WERI-Rb-1 (cell line): ENCODE measurements around the gene SPACA1.

Experiments
- DNase-seq: peaks from one replicate; pipeline ENCODE4 v3.0.0-alpha.2; 2020
- H3K27ac ChIP-seq: fragments of 250-450 bp; sonication (Bioruptor Pico); 2 replicates; pipeline ENCODE4 v1.5.1; 2020; ENCODE audit warnings: mild to moderate bottlenecking, moderate library complexity
- H3K27me3 ChIP-seq: fragments of 250-450 bp; sonication (Bioruptor Pico); 2 replicates; pipeline ENCODE4 v1.5.1; 2021; ENCODE audit warnings: mild to moderate bottlenecking, low read depth, moderate library complexity; ENCODE audit not compliant: insufficient read depth, severe bottlenecking
- H3K36me3 ChIP-seq: fragments of 250-450 bp; sonication (Bioruptor Pico); 2 replicates; pipeline ENCODE4 v1.5.1; 2020; ENCODE audit warnings: mild to moderate bottlenecking, moderate library complexity
- H3K4me3 ChIP-seq: 2 replicates; pipeline ENCODE4 v1.5.1; 2011; ENCODE audit warnings: low read depth, mild to moderate bottlenecking, control low read depth, low read length
- H3K9me3 ChIP-seq: fragments of 250-450 bp; sonication (Bioruptor Pico); 2 replicates; pipeline ENCODE4 v1.5.1; 2021; ENCODE audit warnings: mild to moderate bottlenecking, moderate library complexity; ENCODE audit not compliant: severe bottlenecking
- CTCF ChIP-seq: IDR thresholded peaks from 2 replicates; pipeline ENCODE4 v1.5.1; 2011; ENCODE audit warnings: low read depth, mild to moderate bottlenecking, control low read depth, inconsistent platforms, low read length

The SPACA1 gene

DNA sequence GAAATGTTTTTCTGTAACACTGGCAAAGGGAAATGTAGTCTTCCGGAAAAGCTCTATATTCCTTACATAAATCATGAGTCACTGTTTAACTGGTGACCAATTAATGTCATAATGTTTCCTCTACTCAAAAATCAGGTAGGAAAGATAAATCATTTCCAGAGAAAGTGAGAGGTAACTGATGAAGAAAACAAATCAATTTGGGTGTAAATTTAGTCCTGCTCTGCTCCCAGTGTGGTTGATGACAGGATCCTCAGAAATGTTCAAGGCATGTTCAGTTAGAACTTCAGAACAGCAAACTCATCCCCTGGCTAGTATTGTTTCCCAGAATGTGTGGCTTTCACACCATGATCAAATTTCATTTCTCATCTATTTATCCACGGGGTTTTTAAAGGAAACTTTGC lies 38.8 kb upstream of the SPACA1 start:
- Histone ChIP-seq H3K27me3 (no peaks in the 10 kb centered on the region), H3K36me3 (no peaks in the 10 kb centered on the region), H3K27ac (no peak overlapping the region), H3K9me3 (no peaks in the 10 kb centered on the region), H3K4me3 (no peak overlapping the region)
- DNase-seq, result no peak
- no peak for TF ChIP-seq CTCF

GRCh38 chr6:88013015-88013414 lies 34.6 kb upstream of the SPACA1 start:
- H3K9me3 ChIP-seq, result no peaks in the 10 kb centered on the region
- no peak overlapping the region for H3K27ac ChIP-seq
- no peak overlapping the region for H3K4me3 ChIP-seq
- no peaks in the 10 kb centered on the region for H3K27me3 ChIP-seq
- no peak for DNase-seq
- TF ChIP-seq CTCF, result no peak
- H3K36me3 ChIP-seq, result no peaks in the 10 kb centered on the region

GRCh38 chr6:88013554-88013953 lies 34.1 kb upstream of the SPACA1 start:
- Histone ChIP-seq H3K27me3 (no peaks in the 10 kb centered on the region), H3K27ac (no peak overlapping the region), H3K4me3 (no peak overlapping the region), H3K36me3 (no peaks in the 10 kb centered on the region), H3K9me3 (no peaks in the 10 kb centered on the region)
- no peak for DNase-seq
- TF ChIP-seq CTCF, result 0 out of 2 replicates have a peak, but pooled peaks have one; percentile 22

DNA sequence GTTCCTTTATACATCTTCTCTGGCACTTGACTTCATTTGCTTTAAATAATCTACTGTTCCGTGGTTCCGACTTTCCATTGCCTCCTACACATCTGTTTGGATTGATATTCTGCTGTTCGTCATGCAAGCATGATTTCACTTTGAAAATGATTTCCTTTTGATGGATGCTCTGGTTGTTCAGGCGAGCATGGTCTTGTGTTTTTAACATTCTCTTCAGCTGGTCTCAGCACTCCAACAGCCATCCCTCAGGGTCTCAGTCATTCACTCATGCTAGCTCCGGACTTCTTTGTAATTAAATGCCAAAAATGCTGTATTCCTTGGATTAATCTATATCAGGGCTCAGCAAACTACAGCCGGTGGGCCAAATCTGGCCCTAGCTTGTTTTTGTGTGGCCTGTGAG lies 27.2 kb upstream of the SPACA1 start:
- no peak for DNase-seq

GRCh38 chr6:88024696-88025095 lies 22.9 kb upstream of the SPACA1 start:
- no peaks in the 10 kb centered on the region for H3K36me3 ChIP-seq
- DNase-seq, result no peak
- H3K27me3 ChIP-seq, result no peaks in the 10 kb centered on the region
- H3K27ac ChIP-seq, result no peak overlapping the region
- no peak overlapping the region for H3K4me3 ChIP-seq
- no peak for TF ChIP-seq CTCF
- H3K9me3 ChIP-seq, result no peaks in the 10 kb centered on the region

More for the DNA sequence above, 27.2 kb upstream of the SPACA1 start:
- Histone ChIP-seq H3K9me3 (no peaks in the 10 kb centered on the region), H3K4me3 (no peak overlapping the region), H3K27me3 (no peaks in the 10 kb centered on the region), H3K27ac (no peak overlapping the region), H3K36me3 (no peaks in the 10 kb centered on the region)
- no peak for TF ChIP-seq CTCF

DNA sequence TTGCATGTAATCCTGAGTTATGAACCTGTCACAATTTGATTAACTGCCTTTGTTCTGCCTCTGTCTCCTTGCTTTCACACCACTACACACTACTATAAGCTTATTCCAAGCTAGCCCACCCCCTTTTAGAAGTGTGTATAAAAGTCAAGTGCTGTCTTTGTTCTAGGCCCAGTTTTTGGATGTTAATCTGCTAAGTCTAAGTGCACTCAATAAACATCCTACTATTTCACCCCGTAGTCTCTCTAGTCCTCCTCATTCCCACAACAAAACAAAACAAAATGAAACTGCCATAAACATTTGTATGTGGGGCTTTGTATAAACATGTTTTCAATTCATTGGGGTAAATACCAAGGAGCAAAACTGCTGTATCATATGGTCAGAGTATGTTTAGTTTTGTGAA lies 16.1 kb upstream of the SPACA1 start:
- TF ChIP-seq CTCF, result no peak
- Histone ChIP-seq H3K36me3 (no peaks in the 10 kb centered on the region), H3K4me3 (no peak overlapping the region), H3K27me3 (no peaks in the 10 kb centered on the region), H3K9me3 (peaks cover 2% of the 10 kb centered on the region), H3K27ac (no peak overlapping the region)
- DNase-seq, result no peak
